GM12874 (cell line): ENCODE results near the gene SLC41A3.

Experiments
- TF ChIP-seq, protein P1 (sequence below): IDR thresholded peaks from 2 replicates; pipeline ENCODE4 v1.5.1; 2011; ENCODE audit warnings: low read depth, mild to moderate bottlenecking, control low read depth, low read length, moderate library complexity; ENCODE audit not compliant: insufficient read depth

SLC41A3 gene

DNA sequence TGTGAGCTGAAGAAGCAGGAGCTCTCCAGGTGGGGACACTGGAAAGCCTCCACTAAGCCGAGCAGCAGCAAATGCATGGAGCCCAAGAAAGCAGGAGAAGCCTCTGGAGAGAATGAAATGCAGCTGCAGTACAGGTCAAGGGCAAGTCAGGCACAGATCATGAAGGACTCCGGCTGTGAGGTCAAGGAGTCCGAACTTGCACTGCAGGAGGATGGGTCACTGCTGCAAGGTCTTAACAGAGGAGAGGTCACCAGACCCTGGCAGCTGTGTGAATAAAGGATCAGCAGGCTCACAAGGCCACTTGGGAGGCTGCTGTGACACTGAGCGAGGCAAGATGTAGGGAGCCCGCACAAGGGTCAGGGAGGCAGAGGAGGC is 24.7 kb upstream of the SLC41A3 start:
- TF ChIP-seq, protein P1, sequence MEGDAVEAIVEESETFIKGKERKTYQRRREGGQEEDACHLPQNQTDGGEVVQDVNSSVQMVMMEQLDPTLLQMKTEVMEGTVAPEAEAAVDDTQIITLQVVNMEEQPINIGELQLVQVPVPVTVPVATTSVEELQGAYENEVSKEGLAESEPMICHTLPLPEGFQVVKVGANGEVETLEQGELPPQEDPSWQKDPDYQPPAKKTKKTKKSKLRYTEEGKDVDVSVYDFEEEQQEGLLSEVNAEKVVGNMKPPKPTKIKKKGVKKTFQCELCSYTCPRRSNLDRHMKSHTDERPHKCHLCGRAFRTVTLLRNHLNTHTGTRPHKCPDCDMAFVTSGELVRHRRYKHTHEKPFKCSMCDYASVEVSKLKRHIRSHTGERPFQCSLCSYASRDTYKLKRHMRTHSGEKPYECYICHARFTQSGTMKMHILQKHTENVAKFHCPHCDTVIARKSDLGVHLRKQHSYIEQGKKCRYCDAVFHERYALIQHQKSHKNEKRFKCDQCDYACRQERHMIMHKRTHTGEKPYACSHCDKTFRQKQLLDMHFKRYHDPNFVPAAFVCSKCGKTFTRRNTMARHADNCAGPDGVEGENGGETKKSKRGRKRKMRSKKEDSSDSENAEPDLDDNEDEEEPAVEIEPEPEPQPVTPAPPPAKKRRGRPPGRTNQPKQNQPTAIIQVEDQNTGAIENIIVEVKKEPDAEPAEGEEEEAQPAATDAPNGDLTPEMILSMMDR, result no peak

DNA sequence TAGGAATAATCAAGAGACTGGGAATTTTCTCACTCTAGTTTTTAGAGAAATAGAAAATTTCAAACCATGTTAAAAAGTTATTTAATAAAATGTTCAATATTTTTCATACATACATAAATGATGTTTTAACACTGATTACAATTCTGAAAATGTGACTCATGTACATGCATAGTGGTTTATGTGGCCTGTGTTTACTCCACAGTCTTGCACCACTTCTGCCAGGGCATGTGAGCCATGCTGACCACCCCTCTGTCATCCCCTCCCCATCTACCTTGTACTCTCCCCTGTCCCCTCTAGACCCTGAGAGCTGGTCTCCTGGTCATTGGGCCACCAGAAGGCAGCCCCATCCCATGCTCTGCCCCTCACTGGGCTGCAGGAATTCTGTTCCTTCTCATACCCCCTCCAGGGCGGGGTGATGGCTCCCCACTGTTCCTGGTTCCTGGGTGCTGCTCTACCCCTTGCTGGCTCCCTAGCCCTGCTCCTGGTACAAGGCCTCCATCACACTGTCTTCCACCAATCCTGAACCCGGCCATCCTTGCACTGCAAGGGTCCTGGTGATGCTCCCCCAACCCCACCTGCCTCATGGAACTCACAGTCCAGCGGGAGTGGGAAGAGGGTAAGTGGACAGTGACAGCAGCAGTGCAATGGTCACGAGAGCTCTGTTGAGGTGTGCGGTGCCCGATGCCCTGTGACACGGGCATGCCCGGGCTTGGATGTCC is 24.2 kb upstream of the SLC41A3 start:
- TF ChIP-seq, protein P1, result no peak

DNA sequence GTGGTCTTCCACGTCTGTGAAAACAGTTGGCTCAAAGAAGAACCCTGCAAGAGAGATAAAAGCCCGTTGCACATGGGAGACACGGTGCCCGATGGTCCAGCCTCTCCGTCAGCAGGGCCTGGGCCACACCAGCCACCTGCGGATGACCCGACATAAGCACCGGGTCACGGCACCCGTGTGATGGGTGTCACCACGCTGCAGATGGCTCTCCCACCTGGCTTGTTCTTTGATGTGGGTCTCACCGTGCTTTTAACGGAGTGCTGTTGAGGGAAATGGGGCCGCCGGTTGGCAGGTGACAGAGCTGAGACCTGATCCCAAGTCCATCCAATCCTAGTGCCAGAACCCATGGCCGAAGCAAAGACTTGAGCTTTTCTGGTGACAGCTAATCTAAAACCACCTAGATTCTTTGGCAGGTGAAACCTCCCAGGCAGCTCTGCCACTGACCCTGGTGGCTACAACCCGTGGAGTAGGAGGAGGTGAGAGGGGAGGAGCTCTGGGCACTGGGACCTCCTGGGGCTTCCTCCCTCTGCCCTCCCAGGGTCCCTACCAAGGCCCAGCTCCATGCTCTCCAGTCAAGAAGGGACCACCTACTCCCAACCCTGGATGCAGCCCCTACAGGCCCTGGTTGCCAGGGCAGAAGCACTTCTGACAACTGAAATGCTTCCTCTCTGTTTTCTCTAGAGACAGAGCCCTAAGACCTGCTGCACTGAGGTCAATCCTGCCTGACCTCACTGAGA is 23.4 kb upstream of the SLC41A3 start:
- TF ChIP-seq, protein P1, result no peak

DNA sequence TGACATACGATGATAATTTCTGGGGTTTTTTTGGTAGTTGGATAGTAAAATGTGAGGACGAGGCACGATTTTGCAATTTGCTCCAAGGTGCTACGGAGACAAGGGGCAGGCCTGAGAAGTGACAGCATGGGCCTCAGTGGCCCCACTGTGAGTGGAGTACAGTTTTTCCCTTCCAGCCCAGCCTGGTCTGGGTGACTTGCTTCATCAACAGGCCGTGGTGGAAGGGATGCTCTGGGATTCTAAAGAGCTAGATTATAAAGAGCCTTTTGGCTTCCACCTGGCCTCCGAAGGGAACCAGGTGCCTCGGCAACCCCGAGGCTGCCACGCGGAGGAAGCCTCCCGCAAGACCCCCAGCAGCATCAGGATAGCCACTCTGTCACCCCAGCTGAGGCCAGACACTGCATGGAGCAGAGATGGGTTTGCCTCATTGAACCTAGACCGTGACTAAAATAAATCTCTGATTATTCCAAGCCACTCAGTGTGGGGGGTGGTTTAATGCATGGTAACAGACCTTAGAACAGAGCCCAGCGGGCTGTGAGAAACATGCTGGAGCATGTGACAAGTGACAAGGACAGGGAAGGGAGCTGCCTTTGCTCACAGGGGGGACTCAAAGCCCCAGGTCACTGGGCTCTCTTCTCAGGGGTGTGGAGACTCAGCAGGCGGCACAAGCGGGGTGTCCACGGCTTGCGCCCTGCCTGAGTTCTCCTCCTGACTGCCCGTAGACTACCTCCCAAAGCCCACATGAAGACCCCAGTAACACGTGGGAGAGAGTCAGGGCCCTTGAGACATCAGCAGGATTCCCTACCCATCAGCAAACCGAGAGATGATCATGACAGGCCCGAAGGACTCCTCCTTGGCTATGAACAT is 22.6 kb upstream of the SLC41A3 start:
- TF ChIP-seq, protein P1, result no peak

DNA sequence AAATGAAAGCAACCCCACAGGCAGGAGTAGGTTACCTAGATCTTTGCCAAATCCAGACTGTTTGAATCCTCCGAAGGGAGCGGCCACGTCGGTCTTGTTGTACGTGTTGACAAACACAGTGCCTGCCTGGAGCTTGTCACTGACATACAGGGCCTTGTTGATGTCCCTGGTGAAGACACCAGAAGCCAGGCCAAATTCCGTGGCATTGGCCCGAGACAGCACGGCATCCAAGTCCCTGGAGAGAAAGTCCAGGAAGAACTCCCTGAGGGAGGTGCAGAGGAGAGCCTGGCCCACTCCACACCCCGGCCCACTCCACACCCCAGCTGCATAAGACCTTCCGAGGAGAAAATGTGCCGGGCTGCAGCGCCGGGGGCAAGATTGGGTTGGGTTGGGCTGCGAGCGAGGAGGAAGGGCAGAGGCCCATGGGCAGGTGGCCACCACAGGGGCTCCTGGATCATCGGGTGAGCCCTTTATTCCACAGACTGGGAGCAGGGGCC is 21.8 kb upstream of the SLC41A3 start:
- TF ChIP-seq, protein P1, result no peak

DNA sequence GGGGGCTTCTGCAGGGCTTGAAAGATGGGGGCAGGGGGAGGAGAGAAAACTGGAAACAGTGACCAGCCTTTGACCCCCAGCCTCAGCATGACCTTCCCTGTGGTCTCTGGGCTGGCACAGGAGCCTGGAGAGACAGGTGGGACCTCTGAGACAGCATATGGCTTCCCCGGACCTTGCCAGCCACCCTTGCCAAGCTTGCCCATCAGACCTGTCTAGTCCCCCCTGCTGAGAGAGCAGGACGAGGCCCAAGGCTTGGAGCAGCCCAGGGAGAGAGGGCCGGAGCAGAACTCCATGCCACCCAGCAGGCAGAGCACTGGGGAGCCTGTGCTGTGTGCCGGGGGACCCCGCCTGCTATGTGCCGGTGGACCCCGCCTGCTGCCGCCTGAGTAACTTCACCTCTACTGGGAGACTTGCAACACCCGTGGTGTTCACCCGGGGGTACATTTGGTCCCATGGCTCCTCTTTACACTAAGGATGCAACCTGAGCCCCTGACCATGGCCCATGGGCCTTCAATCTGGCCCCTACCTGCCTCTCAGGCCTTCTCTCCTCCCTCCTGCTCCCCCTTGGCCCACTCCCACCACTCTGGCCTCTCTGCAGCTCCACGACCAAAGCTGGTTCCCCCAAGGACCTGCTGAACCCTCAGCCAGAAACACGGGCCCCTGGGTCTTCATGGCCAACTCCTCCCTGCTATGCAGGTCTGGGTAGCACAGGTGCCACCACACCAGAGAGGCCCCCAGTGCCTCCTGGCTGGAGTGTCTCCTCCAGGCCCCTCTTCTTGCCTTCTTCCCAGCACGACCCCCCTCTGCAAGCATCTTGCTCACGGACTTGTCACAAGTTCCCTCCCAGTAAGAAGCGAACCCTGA is 21.1 kb upstream of the SLC41A3 start:
- TF ChIP-seq, protein P1, result no peak
